Measurements from ENCODE around the gene WWOX. TPM values are rescaled to one million over a fixed set of nuclear protein-coding genes. Genes with fewer than 3 reads are reported as not detected.
A peak's percentile ranks its signal among the peaks of the same experiment; 100 is the strongest.

WWOX gene
- total RNA-seq, 1 donor from 2014 or later, result 106 TPM

DNA sequence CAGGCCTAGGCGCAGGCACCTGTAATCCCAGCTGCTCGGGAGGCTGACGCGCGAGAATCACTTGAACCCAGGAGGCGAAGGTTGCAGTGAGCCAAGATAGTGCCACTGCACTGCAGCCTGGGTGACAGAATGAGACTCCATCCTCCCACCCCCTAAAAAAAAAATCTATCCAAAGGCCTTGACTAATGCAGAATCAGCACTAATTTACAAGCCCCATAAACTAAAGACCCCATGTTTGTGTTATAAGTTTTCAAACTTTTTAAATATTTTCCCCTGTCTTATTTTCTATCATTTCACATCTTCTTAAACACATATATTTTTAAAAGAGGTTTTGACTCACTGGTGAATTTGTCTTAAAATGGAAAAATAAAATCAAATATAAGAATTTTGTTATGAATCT, 713.1 kb downstream of the WWOX start:
- no peak for TF ChIP-seq CTCF (IDR thresholded peaks at IDR 0.05)
- intact Hi-C loops (cut with DNase I), result no loop called here
- Histone ChIP-seq H3K27me3 (no peaks in the 10 kb centered on the region), H3K4me1 (peaks cover 4 to 16% of the 10 kb centered on the region in 2 donors), H3K9me3 (no peaks in the 10 kb centered on the region), H3K27ac (no peak overlapping the region), H3K36me3 (no peaks in the 10 kb centered on the region), H3K4me3 (no peak overlapping the region)
- DNase-seq (ENCODE audit: low spot score in 2 of 2), result no peak

GRCh38 chr16:78813661-78814311, 714.3 kb downstream of the WWOX start:
- no peak for DNase-seq (ENCODE audit: low spot score in 2 of 2)
- Histone ChIP-seq H3K27ac (no peak overlapping the region), H3K9me3 (no peaks in the 10 kb centered on the region), H3K4me1 (peaks cover 11 to 26% of the 10 kb centered on the region in 2 donors), H3K27me3 (no peaks in the 10 kb centered on the region), H3K36me3 (no peaks in the 10 kb centered on the region), H3K4me3 (no peak overlapping the region)
- TF ChIP-seq CTCF (IDR thresholded peaks at IDR 0.05), result no peak
- intact Hi-C loops (cut with DNase I), result no loop called here

GRCh38 chr16:78815713-78816112, 716.3 kb downstream of the WWOX start:
- TF ChIP-seq CTCF (IDR thresholded peaks at IDR 0.05), result no peak
- H3K9me3 ChIP-seq, result no peaks in the 10 kb centered on the region
- DNase-seq (ENCODE audit: low spot score in 2 of 2), result no peak
- peaks cover 11 to 26% of the 10 kb centered on the region in 2 donors for H3K4me1 ChIP-seq
- H3K27me3 ChIP-seq, result no peaks in the 10 kb centered on the region
- intact Hi-C loops (cut with DNase I), result no loop called here
- peak overlapping the region; percentile 6 to 44 for H3K27ac ChIP-seq
- no peaks in the 10 kb centered on the region for H3K36me3 ChIP-seq
- no peak overlapping the region for H3K4me3 ChIP-seq

DNA sequence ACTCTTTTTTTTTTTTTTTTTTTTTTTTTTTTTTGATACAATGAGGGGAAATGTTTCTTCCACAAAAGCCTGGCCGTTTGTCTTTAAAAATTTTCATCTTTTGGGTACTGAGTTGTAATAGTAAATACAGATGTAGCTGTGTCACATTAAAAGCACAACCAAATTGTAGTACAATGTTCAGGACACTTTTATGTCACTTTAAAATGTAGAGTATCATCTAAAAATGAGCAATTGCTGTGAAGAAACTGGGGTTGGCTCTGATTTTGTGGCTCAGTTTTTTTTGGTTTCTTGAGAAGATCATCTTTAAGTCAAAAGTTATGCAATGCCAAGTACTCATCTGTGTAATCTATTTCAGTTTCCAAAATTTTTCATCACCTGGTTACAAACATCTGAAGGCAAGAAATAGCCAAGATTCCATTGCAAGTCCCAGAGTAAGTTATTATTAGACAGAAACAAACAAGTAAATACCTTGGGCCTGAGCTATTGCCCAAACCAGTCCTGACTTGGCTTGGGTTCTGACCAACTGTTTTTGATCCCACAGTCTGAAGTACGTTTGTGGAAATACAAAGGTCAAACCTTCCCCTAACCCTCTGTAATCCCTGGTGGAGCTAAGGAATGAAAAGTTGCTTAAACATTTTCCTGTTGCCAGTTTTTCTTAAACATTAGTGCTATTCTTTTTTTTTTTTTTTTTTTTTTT, 717.2 kb downstream of the WWOX start:
- no peak for TF ChIP-seq CTCF (IDR thresholded peaks at IDR 0.05)
- Histone ChIP-seq H3K9me3 (no peaks in the 10 kb centered on the region), H3K4me1 (peaks cover 11 to 26% of the 10 kb centered on the region in 2 donors), H3K27me3 (no peaks in the 10 kb centered on the region), H3K36me3 (no peaks in the 10 kb centered on the region), H3K27ac (peak overlapping the region in 1 of 2 donors; percentile 31), H3K4me3 (no peak overlapping the region)
- peak in 1 of 2 donors; percentile 67 for DNase-seq (ENCODE audit: low spot score in 2 of 2)
- intact Hi-C loops (cut with DNase I), result no loop called here

- H3K4me3 ChIP-seq, result no peak overlapping the region
- H3K27ac ChIP-seq, result peak overlapping the region in 1 of 2 donors; percentile 31
- H3K9me3 ChIP-seq, result no peaks in the 10 kb centered on the region
- no peaks in the 10 kb centered on the region for H3K27me3 ChIP-seq
- intact Hi-C loops (cut with DNase I), result no loop called here
- no peak for DNase-seq (ENCODE audit: low spot score in 2 of 2)
- peaks cover 11 to 26% of the 10 kb centered on the region in 2 donors for H3K4me1 ChIP-seq
- no peaks in the 10 kb centered on the region for H3K36me3 ChIP-seq
- TF ChIP-seq CTCF (IDR thresholded peaks at IDR 0.05), result no peak
These were observed 717.8 kb downstream of the WWOX start for GRCh38 chr16:78817200-78817739.
